Neural cell (in vitro differentiated cells): ENCODE results near the gene HIVEP2. TPM values are rescaled to one million over a fixed set of nuclear protein-coding genes. Genes with fewer than 3 reads are reported as not detected.
A peak's percentile ranks its signal among the peaks of the same experiment; 100 is the strongest.

ENCODE experiments used
- H2AFZ ChIP-seq: fragments of 200-600, 300-800 bp; sonication (generic), shearing (Covaris generic); 2 replicates; pipeline ENCODE4 v1.6.0; 2014; ENCODE audit warnings: low read depth, mild to moderate bottlenecking, antibody characterized with exemption, low read length, moderate library complexity
- H3F3A ChIP-seq: fragments of 200-600 bp; shearing (Covaris generic); 2 replicates; pipeline ENCODE4 v1.6.1; 2016; ENCODE audit warnings: mild to moderate bottlenecking, moderate library complexity, mixed read lengths, antibody characterized with exemption, low read length; ENCODE audit not compliant: insufficient read depth, poor library complexity, severe bottlenecking
- H3K27ac ChIP-seq: fragments of 200-600, 300-800 bp; sonication (generic), shearing (Covaris generic); 2 replicates; pipeline ENCODE4 v1.5.1; 2014; ENCODE audit warnings: mild to moderate bottlenecking, low read length, moderate library complexity
- H3K27me3 ChIP-seq: fragments of 300-800, 200-600 bp; sonication (generic), shearing (Covaris generic); 2 replicates; pipeline ENCODE4 v1.6.0; 2014; ENCODE audit warnings: mild to moderate bottlenecking, low read depth, low read length, moderate library complexity; ENCODE audit not compliant: insufficient read depth
- H3K36me3 ChIP-seq: fragments of 300-800, 200-600 bp; sonication (generic), shearing (Covaris generic); 2 replicates; pipeline ENCODE4 v1.5.1; 2014; ENCODE audit warnings: mild to moderate bottlenecking, antibody characterized with exemption, low read length, moderate library complexity; ENCODE audit not compliant: insufficient read depth
- H3K4me2 ChIP-seq: fragments of 300-800, 200-600 bp; sonication (generic), shearing (Covaris generic); 2 replicates; pipeline ENCODE4 v1.6.0; 2014; ENCODE audit warnings: mild to moderate bottlenecking, low read length
- H3K4me3 ChIP-seq: fragments of 300-800, 200-600 bp; sonication (generic), shearing (Covaris generic); 2 replicates; pipeline ENCODE4 v1.5.1; 2014; ENCODE audit warnings: mild to moderate bottlenecking, low read length, moderate library complexity
- H3K79me2 ChIP-seq: fragments of 200-600 bp; shearing (Covaris generic); replicated peaks from 2 replicates; pipeline ENCODE4 v1.6.0; 2014; ENCODE audit warnings: mild to moderate bottlenecking, low read length, moderate library complexity; ENCODE audit not compliant: insufficient read depth
- H3K9ac ChIP-seq: fragments of 300-800, 200-600 bp; sonication (generic), shearing (Covaris generic); 2 replicates; pipeline ENCODE4 v1.6.1; 2016; ENCODE audit warnings: mild to moderate bottlenecking, low read length, mixed read lengths
- H3K9me2 ChIP-seq: fragments of 200-600 bp; shearing (Covaris generic); 2 replicates; pipeline ENCODE4 v1.6.1; 2016; ENCODE audit warnings: mild to moderate bottlenecking, low read length, mixed read lengths; ENCODE audit not compliant: insufficient read depth
- H3K9me3 ChIP-seq: fragments of 200-600, 300-800 bp; sonication (generic), shearing (Covaris generic); 2 replicates; pipeline ENCODE4 v1.6.1; 2016; ENCODE audit warnings: mild to moderate bottlenecking, mixed run types, low read length, moderate library complexity, mixed read lengths
- H4K20me1 ChIP-seq: fragments of 200-600 bp; shearing (Covaris generic); 2 replicates; pipeline ENCODE4 v1.6.1; 2016; ENCODE audit warnings: mild to moderate bottlenecking, mixed run types; ENCODE audit not compliant: insufficient read depth
- EP300 ChIP-seq: fragments of 450-650 bp; conservative IDR thresholded peaks from 2 replicates; pipeline ENCODE4 v1.6.1; 2014; ENCODE audit warnings: antibody characterized with exemption, mild to moderate bottlenecking, moderate library complexity; ENCODE audit not compliant: poor library complexity, severe bottlenecking
- EZH2 ChIP-seq: fragments of 200-600, 300-800 bp; shearing (Covaris generic), sonication (generic); IDR thresholded peaks from 2 replicates; pipeline ENCODE4 v1.6.1; 2014; ENCODE audit warnings: antibody characterized with exemption, low read length, borderline replicate concordance, mild to moderate bottlenecking; ENCODE audit not compliant: insufficient read depth, poor library complexity, severe bottlenecking
- MXI1 ChIP-seq: fragments of 450-650 bp; conservative IDR thresholded peaks from 2 replicates; pipeline ENCODE4 v1.6.1; 2014; ENCODE audit warnings: antibody characterized with exemption, mild to moderate bottlenecking; ENCODE audit not compliant: poor library complexity, severe bottlenecking
- POLR2AphosphoS5 ChIP-seq: IDR thresholded peaks from 2 replicates; pipeline ENCODE4 v1.6.1; 2012
- RAD21 ChIP-seq: fragments of 450-650 bp; conservative IDR thresholded peaks from 2 replicates; pipeline ENCODE4 v1.6.1; 2014; ENCODE audit warnings: antibody characterized with exemption, mild to moderate bottlenecking, moderate library complexity
- REST ChIP-seq: IDR thresholded peaks from 2 replicates; pipeline ENCODE4 v1.6.1; 2012; ENCODE audit warnings: borderline replicate concordance
- SMC3 ChIP-seq: fragments of 450-650 bp; conservative IDR thresholded peaks from 2 replicates; pipeline ENCODE4 v1.6.1; 2014; ENCODE audit warnings: antibody characterized with exemption, mild to moderate bottlenecking, moderate library complexity; ENCODE audit not compliant: poor library complexity
- TAF1 ChIP-seq: IDR thresholded peaks from 2 replicates; pipeline ENCODE4 v1.6.1; 2012; ENCODE audit warnings: low read depth
- polyA minus RNA-seq: library from RNA; depleted of rRNA, polyadenylated mRNA; stranded (reverse); fragments of >200 nt; gene quantifications from 2 replicates; pipeline ENCODE4 v1.2.3, GENCODE V29; 2014
- polyA plus RNA-seq: library from polyadenylated mRNA; depleted of rRNA; stranded (reverse); fragments of >200 nt; gene quantifications from 2 replicates; pipeline ENCODE4 v1.2.3, GENCODE V29; 2014
- TF ChIP-seq, protein P1 (sequence below): fragments of 450-650 bp; IDR thresholded peaks from 2 replicates; pipeline ENCODE4 v1.5.1; 2014; ENCODE audit warnings: antibody characterized with exemption, mild to moderate bottlenecking, moderate library complexity; ENCODE audit not compliant: poor library complexity, severe bottlenecking

The HIVEP2 gene
- polyA plus RNA-seq (6.0 and 6.9 TPM in 2 replicates), polyA minus RNA-seq (43.3 and 51.5 TPM in 2 replicates)

DNA sequence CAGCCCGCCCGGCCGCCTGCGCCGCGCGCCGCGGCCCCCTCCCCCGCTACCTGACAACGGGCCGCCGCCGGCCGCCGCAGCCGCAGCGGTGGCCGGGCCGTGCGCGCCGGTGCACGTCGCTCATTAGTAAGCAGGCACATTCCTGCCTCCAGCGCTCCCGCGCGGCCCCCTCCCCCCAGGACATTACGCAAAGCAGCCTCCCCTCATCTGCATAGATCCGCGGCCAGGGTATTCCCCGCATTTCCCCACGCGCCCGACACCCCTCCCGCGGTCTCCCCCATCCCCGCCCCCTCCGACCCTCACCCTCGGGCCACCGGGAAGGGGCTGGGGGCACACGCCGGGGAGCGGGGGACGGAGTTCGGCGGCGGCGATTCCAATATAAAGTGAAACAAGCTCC is at the start of gene HIVEP2:
TSS of gene HIVEP2 (minus strand) at position 128 of the 397 bp plus-strand sequence. CDS start 170,438 bp downstream, outside the sequence.
- Histone ChIP-seq H3K4me3 (peak within 1 kb of the TSS; percentile 89), H3K27ac (peak within 1 kb of the TSS; percentile 99)
- TF ChIP-seq RAD21: no peak
- no peak for TF ChIP-seq SMC3
- TF ChIP-seq EP300: no peak
- no peak for TF ChIP-seq TAF1
- TF ChIP-seq EZH2: no peak
- TF ChIP-seq, protein P1, sequence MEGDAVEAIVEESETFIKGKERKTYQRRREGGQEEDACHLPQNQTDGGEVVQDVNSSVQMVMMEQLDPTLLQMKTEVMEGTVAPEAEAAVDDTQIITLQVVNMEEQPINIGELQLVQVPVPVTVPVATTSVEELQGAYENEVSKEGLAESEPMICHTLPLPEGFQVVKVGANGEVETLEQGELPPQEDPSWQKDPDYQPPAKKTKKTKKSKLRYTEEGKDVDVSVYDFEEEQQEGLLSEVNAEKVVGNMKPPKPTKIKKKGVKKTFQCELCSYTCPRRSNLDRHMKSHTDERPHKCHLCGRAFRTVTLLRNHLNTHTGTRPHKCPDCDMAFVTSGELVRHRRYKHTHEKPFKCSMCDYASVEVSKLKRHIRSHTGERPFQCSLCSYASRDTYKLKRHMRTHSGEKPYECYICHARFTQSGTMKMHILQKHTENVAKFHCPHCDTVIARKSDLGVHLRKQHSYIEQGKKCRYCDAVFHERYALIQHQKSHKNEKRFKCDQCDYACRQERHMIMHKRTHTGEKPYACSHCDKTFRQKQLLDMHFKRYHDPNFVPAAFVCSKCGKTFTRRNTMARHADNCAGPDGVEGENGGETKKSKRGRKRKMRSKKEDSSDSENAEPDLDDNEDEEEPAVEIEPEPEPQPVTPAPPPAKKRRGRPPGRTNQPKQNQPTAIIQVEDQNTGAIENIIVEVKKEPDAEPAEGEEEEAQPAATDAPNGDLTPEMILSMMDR: no peak
- TF ChIP-seq MXI1: no peak

GRCh38 chr6:142993977-142994376 is 49.0 kb upstream of the HIVEP2 start:
- Histone ChIP-seq H3K9me3 (no peaks in the 10 kb centered on the region), H3K36me3 (no peaks in the 10 kb centered on the region), H3K9ac (no peak overlapping the region), H2AFZ (no peak overlapping the region), H3K4me3 (no peak overlapping the region), H3K79me2 (no peaks in the 10 kb centered on the region), H3F3A (no peaks in the 10 kb centered on the region), H3K27me3 (no peaks in the 10 kb centered on the region), H3K9me2 (no peaks in the 10 kb centered on the region), H3K4me2 (no peak overlapping the region), H4K20me1 (no peaks in the 10 kb centered on the region), H3K27ac (no peak overlapping the region)
- TF ChIP-seq MXI1: no peak
- TF ChIP-seq POLR2AphosphoS5: no peak
- no peak for TF ChIP-seq EZH2
- TF ChIP-seq RAD21: no peak
- TF ChIP-seq TAF1: no peak
- no peak for TF ChIP-seq EP300
- no peak for TF ChIP-seq SMC3
- TF ChIP-seq, protein P1: no peak
- no peak for TF ChIP-seq REST

More for the DNA sequence above, at the start of gene HIVEP2:
- no peaks in the 10 kb centered on the region for H4K20me1 ChIP-seq
- peaks cover 5% of the 10 kb centered on the region for H3K27me3 ChIP-seq
- peaks cover 29% of the 10 kb centered on the region for H3K79me2 ChIP-seq
- no peaks in the 10 kb centered on the region for H3K9me2 ChIP-seq
- peak within 1 kb of the TSS; percentile 92 for H2AFZ ChIP-seq
- no peaks in the 10 kb centered on the region for H3K9me3 ChIP-seq
- H3K36me3 ChIP-seq: no peaks in the 10 kb centered on the region
- H3K4me2 ChIP-seq: peak within 1 kb of the TSS; percentile 75
- peaks cover 13% of the 10 kb centered on the region for H3F3A ChIP-seq
- peak within 1 kb of the TSS; percentile 100 for H3K9ac ChIP-seq
